IMR-90 (cell line): ENCODE results near the gene ELMOD3. TPM values are rescaled to one million over a fixed set of nuclear protein-coding genes. Genes with fewer than 3 reads are reported as not detected.

Source experiments
- ATAC-seq: fragments of 200-7000 bp; cut with Tn5 transposase; 2 replicates; pipeline ENCODE4 v1.9.1; 2020; ENCODE audit warnings: low read depth, mild to moderate bottlenecking, moderate library complexity
- BruUV-seq: library from RNA; stranded (reverse); fragments of 400-500 nt; replicated peaks from 2 replicates; lab custom pipeline; 2021; lab: Mats Ljungman, UMichigan
- CTCF ChIA-PET: fragments of 300-600 bp; formaldehyde crosslinking; extraction: SDS; loops from one replicate; lab custom pipeline; 2021; ENCODE audit warnings: antibody characterized with exemption; lab: Yijun Ruan, JAX
- POLR2A ChIA-PET: fragments of 300-600 bp; sonication (Branson Sonifier 250); formaldehyde crosslinking; loops from one replicate; lab custom pipeline; 2022; ENCODE audit warnings: antibody characterized with exemption; ENCODE audit not compliant: unreplicated experiment; lab: Charles Lee
- DNase-seq: peaks from one replicate; pipeline ENCODE4 v3.0.0; 2013
- H2AFZ ChIP-seq: replicated peaks from 2 replicates; pipeline ENCODE3; 2013; ENCODE audit warnings: low read length, mild to moderate bottlenecking; ENCODE audit not compliant: poor library complexity
- H2AK5ac ChIP-seq: 2 replicates; pipeline ENCODE4 v1.6.1; 2013; ENCODE audit warnings: low read depth, low read length, inconsistent platforms
- H2AK9ac ChIP-seq: replicated peaks from 2 replicates; pipeline ENCODE3; 2013; ENCODE audit warnings: mild to moderate bottlenecking, low read depth, low read length, moderate library complexity; ENCODE audit not compliant: poor library complexity
- H2BK120ac ChIP-seq: 2 replicates; pipeline ENCODE4 v1.6.1; 2013; ENCODE audit warnings: low read depth, low read length, inconsistent platforms
- H2BK15ac ChIP-seq: 3 replicates; pipeline ENCODE4 v1.6.1; 2013; ENCODE audit warnings: low read depth, low read length, inconsistent platforms
- H2BK20ac ChIP-seq: 2 replicates; pipeline ENCODE4 v1.6.1; 2013; ENCODE audit warnings: low read depth, mild to moderate bottlenecking, inconsistent platforms, low read length, moderate library complexity
- H2BK5ac ChIP-seq: 2 replicates; pipeline ENCODE4 v1.6.1; 2013; ENCODE audit warnings: mild to moderate bottlenecking, low read depth, low read length, inconsistent platforms; ENCODE audit not compliant: poor library complexity, severe bottlenecking
- H3K14ac ChIP-seq: replicated peaks from 2 replicates; pipeline ENCODE4 v1.6.1; 2013; ENCODE audit warnings: low read depth, low read length, inconsistent platforms
- H3K18ac ChIP-seq: 2 replicates; pipeline ENCODE4 v1.6.1; 2013; ENCODE audit warnings: low read depth, low read length, control low read depth
- H3K23ac ChIP-seq: 2 replicates; pipeline ENCODE4 v1.6.1; 2013; ENCODE audit warnings: low read depth, low read length, inconsistent platforms
- H3K27ac ChIP-seq: 2 replicates; pipeline ENCODE4 v1.5.1; 2013; ENCODE audit warnings: mild to moderate bottlenecking, control low read depth, low read length; ENCODE audit not compliant: insufficient read depth
- H3K27me3 ChIP-seq: 2 replicates; pipeline ENCODE4 v1.6.1; 2013; ENCODE audit warnings: low read length; ENCODE audit not compliant: control insufficient read depth, insufficient read depth
- H3K36me3 ChIP-seq: 2 replicates; pipeline ENCODE4 v1.6.1; 2013; ENCODE audit warnings: low read length, mixed read lengths; ENCODE audit not compliant: control insufficient read depth, insufficient read depth
- H3K4ac ChIP-seq: 2 replicates; pipeline ENCODE4 v1.6.1; 2013; ENCODE audit warnings: low read depth, low read length, inconsistent platforms
- H3K4me1 ChIP-seq: 2 replicates; pipeline ENCODE4 v1.6.1; 2013; ENCODE audit warnings: low read length, mixed read lengths; ENCODE audit not compliant: control insufficient read depth, insufficient read depth
- H3K4me2 ChIP-seq: 2 replicates; pipeline ENCODE4 v1.6.1; 2013; ENCODE audit warnings: low read depth, mild to moderate bottlenecking, control low read depth, low read length, moderate library complexity
- H3K4me3 ChIP-seq: 2 replicates; pipeline ENCODE4 v1.5.1; 2013; ENCODE audit warnings: low read depth, mild to moderate bottlenecking, control low read depth, low read length, moderate library complexity; ENCODE audit not compliant: insufficient read depth
- H3K56ac ChIP-seq: 2 replicates; pipeline ENCODE4 v1.6.1; 2013; ENCODE audit warnings: low read length, inconsistent platforms; ENCODE audit not compliant: insufficient read depth; ENCODE audit errors: extremely low read depth
- H3K79me1 ChIP-seq, 2 experiments: 2 replicates each; pipeline ENCODE4 v1.6.1; 2013; ENCODE audit warnings: low read length in 2 of 2, inconsistent platforms in 1 of 2, low read depth in 1 of 2
- H3K9ac ChIP-seq: 2 replicates; pipeline ENCODE4 v1.6.1; 2013; ENCODE audit warnings: low read depth, low read length, control low read depth
- H3K9me1 ChIP-seq: 2 replicates; pipeline ENCODE4 v1.6.1; 2013; ENCODE audit warnings: low read length, inconsistent platforms; ENCODE audit not compliant: insufficient read depth
- H3K9me3 ChIP-seq: 2 replicates; pipeline ENCODE4 v1.6.1; 2013; ENCODE audit warnings: low read length; ENCODE audit not compliant: control insufficient read depth, insufficient read depth
- H4K20me1 ChIP-seq: 2 replicates; pipeline ENCODE4 v1.6.1; 2013; ENCODE audit warnings: low read length, inconsistent platforms; ENCODE audit not compliant: insufficient read depth
- H4K5ac ChIP-seq: 2 replicates; pipeline ENCODE4 v1.6.1; 2013; ENCODE audit warnings: mild to moderate bottlenecking, low read depth, low read length, control low read depth
- H4K8ac ChIP-seq, 2 experiments: 2 replicates each; pipeline ENCODE4 v1.6.1; 2013; ENCODE audit warnings: low read depth in 2 of 2, low read length in 2 of 2, control low read depth in 1 of 2, inconsistent platforms in 1 of 2
- H4K91ac ChIP-seq: 2 replicates; pipeline ENCODE4 v1.6.1; 2013; ENCODE audit warnings: low read depth, low read length, inconsistent platforms; ENCODE audit not compliant: insufficient read depth
- BHLHE40 ChIP-seq: fragments of 150-350 bp; IDR thresholded peaks from 2 replicates; pipeline ENCODE4 v1.6.1; 2016; ENCODE audit warnings: mild to moderate bottlenecking, low read depth, low read length
- CEBPB ChIP-seq: IDR thresholded peaks from 2 replicates; pipeline ENCODE4 v1.6.1; 2012; ENCODE audit warnings: low read depth, low read length, improper control_type of control experiment
- CHD1 ChIP-seq: IDR thresholded peaks from 2 replicates; pipeline ENCODE4 v1.6.1; 2012; ENCODE audit warnings: low read depth, low read length, improper control_type of control experiment
- FOS ChIP-seq: fragments of 150-350 bp; IDR thresholded peaks from 2 replicates; pipeline ENCODE4 v1.6.1; 2016; ENCODE audit warnings: low read depth, low read length
- MAFK ChIP-seq: IDR thresholded peaks from 2 replicates; pipeline ENCODE4 v1.6.1; 2012; ENCODE audit warnings: low read depth, low read length, improper control_type of control experiment
- MAZ ChIP-seq: IDR thresholded peaks from 2 replicates; pipeline ENCODE4 v1.6.1; 2012; ENCODE audit warnings: low read depth, mild to moderate bottlenecking, low read length, improper control_type of control experiment, moderate library complexity, borderline replicate concordance
- MXI1 ChIP-seq: IDR thresholded peaks from 2 replicates; pipeline ENCODE4 v1.6.1; 2012; ENCODE audit warnings: low read depth, mild to moderate bottlenecking, low read length, moderate library complexity, borderline replicate concordance
- NFE2L2 ChIP-seq: fragments of 150-350 bp; IDR thresholded peaks from 2 replicates; pipeline ENCODE4 v1.6.1; 2016; ENCODE audit warnings: low read depth, mild to moderate bottlenecking, low read length
- POLR2A ChIP-seq: IDR thresholded peaks from 2 replicates; pipeline ENCODE4 v1.6.1; 2012; ENCODE audit warnings: mild to moderate bottlenecking, low read depth, low read length
- RAD21 ChIP-seq: IDR thresholded peaks from 2 replicates; pipeline ENCODE4 v1.6.1; 2012; ENCODE audit warnings: low read length, improper control_type of control experiment
- RCOR1 ChIP-seq: IDR thresholded peaks from 2 replicates; pipeline ENCODE4 v1.6.1; 2012; ENCODE audit warnings: mild to moderate bottlenecking, low read length, improper control_type of control experiment; ENCODE audit not compliant: insufficient replicate concordance
- RFX5 ChIP-seq: IDR thresholded peaks from 2 replicates; pipeline ENCODE4 v1.8.0; 2012; ENCODE audit warnings: low read depth, mild to moderate bottlenecking, low read length, moderate library complexity
- SMC3 ChIP-seq: fragments of 150-350 bp; IDR thresholded peaks from 2 replicates; pipeline ENCODE4 v1.6.1; 2016; ENCODE audit warnings: low read depth, mild to moderate bottlenecking, antibody characterized with exemption, low read length, moderate library complexity
- WGBS, 2 experiments: methylation state at CpG; one replicate each; pipeline versions ENCODE4 v1.1.5 to v1.1.7; 2013; ENCODE audit warnings: missing lambda C conversion rate in 2 of 2; ENCODE audit not compliant: insufficient read length in 1 of 2; ENCODE audit errors: extremely low coverage in 2 of 2; 5-methylcytosine and 5-hydroxymethylcytosine counted together
- dilution Hi-C: fragments of 300-500 bp; cut with HindIII; formaldehyde crosslinking; loops from one replicate; pipeline ENCODE4 v1.14.3; 2018; ENCODE audit warnings: low sequenced_read_pairs; ENCODE audit not compliant: unreplicated experiment
- in situ Hi-C: fragments of 300-500 bp; cut with MboI; formaldehyde crosslinking; loops from 3 replicates; pipeline ENCODE4 v1.14.3; 2019; ENCODE audit warnings: low sequenced_read_pairs, inconsistent platforms, mixed read lengths
- intact Hi-C: fragments of 100-400 bp; cut with micrococcal nuclease; formaldehyde crosslinking; loops from 2 replicates; pipeline ENCODE4 v1.10.0; 2022
- polyA plus RNA-seq, 3 experiments: library from polyadenylated mRNA; depleted of rRNA; stranded (reverse); fragments of >200 nt; gene quantifications; 2 replicates each; pipeline ENCODE4 v1.2.3, GENCODE V29; 2012; ENCODE audit warnings: low replicate concordance in 1 of 3
- total RNA-seq: library from RNA; depleted of rRNA; stranded (reverse); fragments of >200 nt; gene quantifications from 2 replicates; pipeline ENCODE4 v1.2.3, GENCODE V29; 2012
- TF ChIP-seq, protein P1 (sequence below): fragments of 150-350 bp; IDR thresholded peaks from 2 replicates; pipeline ENCODE4 v1.6.1; 2017; ENCODE audit warnings: mild to moderate bottlenecking, antibody characterized with exemption, low read length, low read depth
- TF ChIP-seq, protein P2 (sequence below): fragments of 150-350 bp; IDR thresholded peaks from 2 replicates; pipeline ENCODE4 v1.6.1; 2016; ENCODE audit warnings: low read depth, mild to moderate bottlenecking, low read length, moderate library complexity, borderline replicate concordance
- TF ChIP-seq, protein P3 (sequence below): conservative IDR thresholded peaks from 2 replicates; pipeline ENCODE4 v1.5.1; 2012; ENCODE audit warnings: mild to moderate bottlenecking, low read depth, low read length, improper control_type of control experiment

The ELMOD3 gene
- total and polyA plus RNA-seq, 2 of the 4 experiments (the other 2 are of a cell fraction), result 13.1 to 20.7 TPM

DNA sequence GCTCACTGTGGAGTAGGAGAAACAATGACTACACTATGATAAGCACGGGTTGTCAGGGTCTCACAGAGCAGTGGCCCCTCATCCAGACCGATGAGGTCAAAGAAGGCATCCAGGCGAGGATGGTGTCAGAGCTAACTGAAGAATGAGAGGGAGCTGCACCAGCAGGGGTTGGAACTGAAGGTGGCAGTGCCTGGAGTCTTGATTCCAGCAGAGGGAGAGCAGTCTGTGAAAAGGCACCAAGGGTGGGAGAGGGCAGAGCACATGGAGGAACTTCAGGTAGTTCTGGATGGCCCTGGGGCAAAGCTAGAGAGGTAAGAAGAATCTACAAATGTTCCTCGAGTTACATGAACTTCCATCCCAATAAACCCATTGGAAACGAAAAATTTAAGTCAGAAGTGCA, 12.6 kb downstream of the ELMOD3 start:
- Histone ChIP-seq H3K14ac (no peak overlapping the region), H3K36me3 (peaks cover 11% of the 10 kb centered on the region), H3K27ac (no peak overlapping the region), H3K9me3 (no peaks in the 10 kb centered on the region), H3K9ac (no peak overlapping the region), H4K91ac (no peak overlapping the region), H3K4ac (no peak overlapping the region), H4K20me1 (no peaks in the 10 kb centered on the region), H4K5ac (no peak overlapping the region), H3K4me3 (no peak overlapping the region), H2BK15ac (no peak overlapping the region), H3K23ac (no peak overlapping the region), H3K27me3 (no peaks in the 10 kb centered on the region), H3K4me1 (peaks cover 3% of the 10 kb centered on the region; the same call in 1 of the 2 replicates), H2BK20ac (no peak overlapping the region), H3K56ac (no peak overlapping the region), H3K18ac (no peak overlapping the region), H2BK120ac (no peak overlapping the region), H3K79me1 (no peaks in the 10 kb centered on the region), H2BK5ac (no peak overlapping the region), H3K9me1 (peaks cover 11% of the 10 kb centered on the region), H2AK5ac (no peak overlapping the region), H4K8ac (no peak overlapping the region), H2AFZ (no peak overlapping the region), H3K4me2 (no peak overlapping the region), H2AK9ac (no peak overlapping the region)
- dilution Hi-C loops, result no loop called here
- ChIA-PET CTCF (no interaction called here), POLR2A (no interaction called here)
- DNase-seq (no peak), ATAC-seq (no peak)
- TF ChIP-seq MAFK (no peak), BHLHE40 (no peak), RCOR1 (no peak), FOS (no peak), CEBPB (no peak), MXI1 (no peak), RFX5 (no peak), RAD21 (no peak), SMC3 (no peak), NFE2L2 (no peak), POLR2A (no peak), MAZ (no peak), CHD1 (no peak)
- TF ChIP-seq, protein P1, sequence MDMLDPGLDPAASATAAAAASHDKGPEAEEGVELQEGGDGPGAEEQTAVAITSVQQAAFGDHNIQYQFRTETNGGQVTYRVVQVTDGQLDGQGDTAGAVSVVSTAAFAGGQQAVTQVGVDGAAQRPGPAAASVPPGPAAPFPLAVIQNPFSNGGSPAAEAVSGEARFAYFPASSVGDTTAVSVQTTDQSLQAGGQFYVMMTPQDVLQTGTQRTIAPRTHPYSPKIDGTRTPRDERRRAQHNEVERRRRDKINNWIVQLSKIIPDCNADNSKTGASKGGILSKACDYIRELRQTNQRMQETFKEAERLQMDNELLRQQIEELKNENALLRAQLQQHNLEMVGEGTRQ, result no peak
- TF ChIP-seq, protein P2, sequence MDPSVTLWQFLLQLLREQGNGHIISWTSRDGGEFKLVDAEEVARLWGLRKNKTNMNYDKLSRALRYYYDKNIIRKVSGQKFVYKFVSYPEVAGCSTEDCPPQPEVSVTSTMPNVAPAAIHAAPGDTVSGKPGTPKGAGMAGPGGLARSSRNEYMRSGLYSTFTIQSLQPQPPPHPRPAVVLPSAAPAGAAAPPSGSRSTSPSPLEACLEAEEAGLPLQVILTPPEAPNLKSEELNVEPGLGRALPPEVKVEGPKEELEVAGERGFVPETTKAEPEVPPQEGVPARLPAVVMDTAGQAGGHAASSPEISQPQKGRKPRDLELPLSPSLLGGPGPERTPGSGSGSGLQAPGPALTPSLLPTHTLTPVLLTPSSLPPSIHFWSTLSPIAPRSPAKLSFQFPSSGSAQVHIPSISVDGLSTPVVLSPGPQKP, result no peak
- TF ChIP-seq, protein P3, sequence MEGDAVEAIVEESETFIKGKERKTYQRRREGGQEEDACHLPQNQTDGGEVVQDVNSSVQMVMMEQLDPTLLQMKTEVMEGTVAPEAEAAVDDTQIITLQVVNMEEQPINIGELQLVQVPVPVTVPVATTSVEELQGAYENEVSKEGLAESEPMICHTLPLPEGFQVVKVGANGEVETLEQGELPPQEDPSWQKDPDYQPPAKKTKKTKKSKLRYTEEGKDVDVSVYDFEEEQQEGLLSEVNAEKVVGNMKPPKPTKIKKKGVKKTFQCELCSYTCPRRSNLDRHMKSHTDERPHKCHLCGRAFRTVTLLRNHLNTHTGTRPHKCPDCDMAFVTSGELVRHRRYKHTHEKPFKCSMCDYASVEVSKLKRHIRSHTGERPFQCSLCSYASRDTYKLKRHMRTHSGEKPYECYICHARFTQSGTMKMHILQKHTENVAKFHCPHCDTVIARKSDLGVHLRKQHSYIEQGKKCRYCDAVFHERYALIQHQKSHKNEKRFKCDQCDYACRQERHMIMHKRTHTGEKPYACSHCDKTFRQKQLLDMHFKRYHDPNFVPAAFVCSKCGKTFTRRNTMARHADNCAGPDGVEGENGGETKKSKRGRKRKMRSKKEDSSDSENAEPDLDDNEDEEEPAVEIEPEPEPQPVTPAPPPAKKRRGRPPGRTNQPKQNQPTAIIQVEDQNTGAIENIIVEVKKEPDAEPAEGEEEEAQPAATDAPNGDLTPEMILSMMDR, result no peak
- intact Hi-C loops, result no loop called here
- no TSS peak for BruUV-seq
- WGBS, 2 experiments, result 100% methylated on average over 1 of the region's 5 CpGs; no CpG with 5 or more reads in 1 of the 2 experiments
- in situ Hi-C loops, result no loop called here
